Omental fat pad (tissue), 4 donors: ENCODE data around the gene RDM1. TPM values are rescaled to one million over a fixed set of nuclear protein-coding genes. Genes with fewer than 3 reads are reported as not detected.

Experiments used
- ATAC-seq: fragments of 150-250 bp; one replicate; pipeline ENCODE4 v1.9.1; 2016; ENCODE audit warnings: mild to moderate bottlenecking, moderate library complexity; ENCODE audit not compliant: low FRiP score
- DNase-seq: peaks from one replicate; pipeline ENCODE4 v3.0.0-alpha.2; 2019; ENCODE audit warnings: low spot score
- total RNA-seq, 4 donors: library from RNA; depleted of rRNA; stranded (reverse); fragments of >200 nt; gene quantifications; one replicate each; pipeline ENCODE4 v1.1.0, GENCODE V29; 2016
- TF ChIP-seq, protein P1 (sequence below), 3 donors: fragments of 450-650 bp; IDR thresholded peaks; one replicate each; pipeline ENCODE4 v1.5.1; 2016 to 2017; ENCODE audit warnings: antibody characterized with exemption in 3 of 3, mild to moderate bottlenecking in 3 of 3, moderate library complexity in 2 of 3

The RDM1 gene
- total RNA-seq, 4 donors from 2014 or later: not detected

DNA sequence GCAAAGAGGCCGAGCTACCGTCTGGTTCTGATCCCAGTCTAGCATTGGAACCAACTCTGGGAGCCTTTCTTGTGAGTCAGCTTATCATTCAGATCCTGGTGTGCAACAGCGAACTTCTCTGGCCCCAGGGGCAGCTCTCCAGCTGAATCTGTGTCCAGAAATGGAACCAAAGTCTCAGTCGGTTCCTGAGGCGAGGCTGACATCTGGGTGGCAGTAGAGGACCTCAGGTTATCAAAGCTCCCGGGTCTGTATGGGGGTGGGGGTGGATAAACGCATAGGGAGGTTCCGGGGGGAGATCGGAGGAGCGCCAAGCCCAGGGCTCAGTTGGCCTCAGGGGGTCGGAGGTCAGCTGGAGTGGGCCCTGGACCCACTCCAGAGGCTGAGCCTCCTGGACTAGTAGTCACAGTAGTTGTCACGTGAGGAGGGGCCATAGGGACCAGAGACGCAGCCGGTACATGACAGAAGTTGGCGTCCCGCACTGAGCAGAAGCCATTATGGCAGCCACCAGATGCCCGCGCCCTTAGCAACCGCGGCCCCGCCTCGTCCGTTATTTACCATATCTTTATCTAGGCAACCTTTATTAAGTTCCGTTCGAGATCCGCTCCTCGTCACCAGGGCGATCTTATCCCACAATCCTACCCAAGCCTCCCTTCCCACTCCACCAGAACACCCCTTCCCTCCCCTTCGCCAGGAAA, 12.9 kb downstream of the RDM1 start:
- DNase-seq (no peak), ATAC-seq (no peak)
- TF ChIP-seq, protein P1, sequence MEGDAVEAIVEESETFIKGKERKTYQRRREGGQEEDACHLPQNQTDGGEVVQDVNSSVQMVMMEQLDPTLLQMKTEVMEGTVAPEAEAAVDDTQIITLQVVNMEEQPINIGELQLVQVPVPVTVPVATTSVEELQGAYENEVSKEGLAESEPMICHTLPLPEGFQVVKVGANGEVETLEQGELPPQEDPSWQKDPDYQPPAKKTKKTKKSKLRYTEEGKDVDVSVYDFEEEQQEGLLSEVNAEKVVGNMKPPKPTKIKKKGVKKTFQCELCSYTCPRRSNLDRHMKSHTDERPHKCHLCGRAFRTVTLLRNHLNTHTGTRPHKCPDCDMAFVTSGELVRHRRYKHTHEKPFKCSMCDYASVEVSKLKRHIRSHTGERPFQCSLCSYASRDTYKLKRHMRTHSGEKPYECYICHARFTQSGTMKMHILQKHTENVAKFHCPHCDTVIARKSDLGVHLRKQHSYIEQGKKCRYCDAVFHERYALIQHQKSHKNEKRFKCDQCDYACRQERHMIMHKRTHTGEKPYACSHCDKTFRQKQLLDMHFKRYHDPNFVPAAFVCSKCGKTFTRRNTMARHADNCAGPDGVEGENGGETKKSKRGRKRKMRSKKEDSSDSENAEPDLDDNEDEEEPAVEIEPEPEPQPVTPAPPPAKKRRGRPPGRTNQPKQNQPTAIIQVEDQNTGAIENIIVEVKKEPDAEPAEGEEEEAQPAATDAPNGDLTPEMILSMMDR (IDR thresholded peaks at IDR 0.05): no peak

DNA sequence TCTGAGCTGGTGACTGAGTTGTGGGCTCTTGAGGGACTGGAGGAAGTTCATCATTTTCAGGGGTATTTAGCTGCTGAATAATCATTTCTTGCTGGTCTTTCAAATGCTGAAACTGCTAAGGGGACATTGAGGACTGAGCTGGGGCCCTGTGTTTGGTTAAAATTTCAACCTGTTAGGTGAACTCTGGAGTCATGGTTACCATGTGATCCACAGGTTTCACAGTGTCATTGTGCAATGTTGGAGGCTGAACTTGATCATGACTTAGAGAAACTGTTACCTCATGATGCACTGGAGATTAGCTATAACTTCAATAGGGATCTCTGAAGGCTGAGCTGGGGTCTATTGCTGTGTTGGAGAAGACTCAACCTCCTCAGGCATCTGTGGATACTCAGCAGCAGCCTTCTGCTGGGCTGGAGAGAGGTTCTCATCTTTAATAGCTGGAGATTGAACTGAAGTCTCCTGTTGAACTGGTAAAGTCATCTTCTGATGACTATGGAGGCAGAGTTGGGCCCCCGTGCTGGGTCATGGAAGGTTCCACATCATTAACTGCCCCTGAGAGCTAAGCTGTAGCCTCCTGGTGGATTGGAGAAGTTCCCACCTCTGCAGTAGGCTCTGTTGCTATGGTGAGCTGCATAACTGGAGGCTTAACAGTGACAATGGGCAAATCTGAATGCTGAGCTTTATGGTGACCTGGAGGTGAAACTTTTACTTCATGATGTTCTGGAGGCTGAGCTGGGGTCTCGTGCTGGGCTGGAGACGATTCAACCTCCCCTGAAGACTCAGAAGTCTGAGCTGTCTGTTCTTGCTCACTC, 15.2 kb downstream of the RDM1 start:
- ATAC-seq: no peak
- DNase-seq: no peak
- TF ChIP-seq, protein P1 (IDR thresholded peaks at IDR 0.05): no peak

DNA sequence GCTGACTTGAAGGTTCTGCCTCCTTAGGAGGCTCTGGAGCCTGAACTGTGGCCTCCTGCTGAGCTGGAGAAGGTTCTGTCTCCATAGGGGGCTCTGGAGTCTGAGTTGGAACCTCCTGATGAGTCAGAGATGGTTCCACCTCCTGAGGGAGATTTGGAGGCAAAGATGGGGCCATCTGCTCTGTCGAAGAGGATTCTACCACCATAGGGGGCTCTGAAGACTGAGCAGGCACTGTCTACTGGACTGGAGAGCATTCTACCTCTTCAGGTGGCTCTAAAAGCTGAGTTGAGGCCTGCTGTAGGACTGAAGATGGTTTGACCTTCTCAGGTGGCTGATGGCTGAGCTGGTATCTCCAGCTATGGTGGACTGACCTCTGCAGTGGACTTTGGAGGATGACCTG, 16.2 kb downstream of the RDM1 start:
- TF ChIP-seq, protein P1 (IDR thresholded peaks at IDR 0.05): no peak
- ATAC-seq: no peak
- no peak for DNase-seq

DNA sequence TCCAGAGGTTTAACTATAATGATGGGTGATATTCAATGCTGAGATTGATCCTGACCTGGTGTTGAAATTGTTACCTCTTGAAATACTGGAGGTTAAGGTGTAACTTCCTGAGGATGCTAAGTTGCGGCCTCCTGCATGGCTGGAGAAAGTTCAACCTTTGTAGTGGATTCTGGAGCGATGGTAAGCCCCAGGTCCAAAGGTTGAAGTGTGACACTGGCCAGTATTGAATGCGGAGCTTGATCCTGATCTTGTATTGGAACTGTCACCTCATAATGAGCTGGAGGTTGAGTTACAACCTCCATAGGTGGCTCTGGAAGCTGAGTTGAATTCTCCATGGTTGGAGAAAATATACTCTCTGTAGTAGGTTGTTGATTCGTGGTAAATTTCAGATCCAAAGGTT, 17.0 kb downstream of the RDM1 start:
- no peak for DNase-seq
- TF ChIP-seq, protein P1 (IDR thresholded peaks at IDR 0.05): no peak
- no peak for ATAC-seq

DNA sequence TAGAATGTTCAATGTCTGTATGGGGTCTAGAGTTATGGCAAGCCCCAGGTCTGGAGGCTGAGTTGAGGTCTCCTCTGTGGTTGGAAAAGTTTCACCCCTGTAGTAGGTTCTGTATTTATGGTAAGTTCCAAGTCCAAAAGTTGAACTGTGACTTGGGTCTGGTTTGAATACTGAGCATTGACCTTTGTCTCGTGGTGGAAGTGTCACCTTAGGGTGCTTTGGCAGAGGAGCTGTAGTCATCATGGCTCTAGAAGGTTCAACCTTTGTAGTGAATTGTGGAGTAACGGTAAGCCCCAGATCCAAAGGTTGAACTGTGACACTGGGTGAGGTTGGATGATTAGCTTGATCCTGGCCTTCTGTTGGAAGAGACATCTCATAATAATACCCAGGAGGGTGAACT, 17.6 kb downstream of the RDM1 start:
- TF ChIP-seq, protein P1 (IDR thresholded peaks at IDR 0.05): no peak
- no peak for DNase-seq
- no peak for ATAC-seq

DNA sequence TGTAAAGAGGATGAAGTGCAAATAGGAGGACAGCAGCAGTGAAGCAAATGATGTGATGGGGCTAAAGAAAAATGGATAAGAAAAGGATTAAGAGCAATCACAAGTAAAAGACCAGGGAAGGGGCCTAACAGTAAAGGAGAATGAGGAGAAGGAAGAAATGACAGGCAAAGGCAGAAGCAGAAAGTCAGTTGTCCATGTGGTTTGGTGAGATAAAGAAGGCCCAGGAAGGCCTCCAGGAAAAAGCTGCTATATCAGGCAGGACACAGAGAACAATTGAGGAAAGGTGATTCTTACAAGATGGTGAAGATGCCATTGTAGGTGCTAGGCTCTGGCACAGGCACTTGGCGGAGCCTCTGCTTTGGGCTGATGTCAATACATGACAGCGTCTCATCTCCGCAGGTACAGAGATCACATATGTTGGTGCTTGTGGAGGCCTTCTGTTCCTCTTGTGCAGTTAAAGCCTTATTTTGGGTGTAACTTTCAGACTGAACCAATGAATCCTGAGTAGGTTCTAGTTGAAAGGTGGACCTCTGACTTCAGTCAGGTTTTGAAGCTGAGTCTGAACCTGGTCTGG, 18.1 kb downstream of the RDM1 start:
- DNase-seq (no peak), ATAC-seq (no peak)
- TF ChIP-seq, protein P1 (IDR thresholded peaks at IDR 0.05): no peak
